GM12864 (cell line): ENCODE data around the gene PSAP.

ENCODE experiments used
- DNase-seq: peaks from one replicate; pipeline ENCODE4 v3.0.0-alpha.2; 2011; ENCODE audit warnings: low read depth
- H3K4me3 ChIP-seq: 2 replicates; pipeline ENCODE4 v1.5.1; 2011; ENCODE audit warnings: mild to moderate bottlenecking, low read depth, low read length, control low read depth
- TF ChIP-seq, protein P1 (sequence below): IDR thresholded peaks from 2 replicates; pipeline ENCODE4 v1.5.1; 2011; ENCODE audit warnings: low read depth, mild to moderate bottlenecking, moderate library complexity, low read length, control low read depth, inconsistent platforms; ENCODE audit errors: missing control alignments

PSAP gene

DNA sequence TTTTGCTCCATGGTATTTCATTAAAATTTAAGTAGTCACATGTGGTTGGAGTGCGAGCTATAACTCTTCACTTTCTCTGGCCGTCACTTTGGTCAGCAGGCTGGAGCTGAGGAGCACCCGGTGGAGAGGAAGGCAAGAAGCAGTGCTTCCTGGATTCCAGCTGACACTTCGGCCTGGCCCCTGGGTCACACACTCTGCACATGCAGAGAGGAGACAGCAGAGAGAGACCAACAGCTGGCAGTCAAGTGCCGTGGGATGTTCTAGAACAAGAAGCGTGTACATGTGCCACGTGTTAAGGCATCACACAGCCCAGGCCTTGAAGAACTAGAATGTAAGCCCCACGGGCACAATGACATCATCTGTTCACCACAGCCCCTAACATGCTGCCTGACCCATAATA, 30.1 kb downstream of the PSAP start:
- no peak for DNase-seq
- no peak overlapping the region for H3K4me3 ChIP-seq

DNA sequence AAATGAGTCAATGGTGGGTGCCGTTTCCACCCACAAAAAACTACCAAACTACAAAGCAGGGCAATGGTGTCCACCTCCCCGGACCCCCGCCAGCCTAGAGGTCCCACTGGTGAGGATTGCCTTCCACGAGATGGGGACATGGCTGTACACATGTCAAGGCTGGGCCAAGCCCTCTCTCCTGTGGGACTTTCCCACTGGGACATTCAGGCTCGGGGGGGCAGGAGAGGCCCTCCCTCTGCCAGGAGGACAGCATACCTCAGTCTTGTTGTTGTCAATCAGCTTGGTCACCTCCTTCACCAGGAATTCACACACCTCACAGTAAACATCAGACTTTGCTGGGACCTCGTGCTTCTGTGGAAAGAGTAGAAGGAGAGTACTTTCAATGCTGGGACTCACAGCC, 31.1 kb downstream of the PSAP start:
- TF ChIP-seq, protein P1, sequence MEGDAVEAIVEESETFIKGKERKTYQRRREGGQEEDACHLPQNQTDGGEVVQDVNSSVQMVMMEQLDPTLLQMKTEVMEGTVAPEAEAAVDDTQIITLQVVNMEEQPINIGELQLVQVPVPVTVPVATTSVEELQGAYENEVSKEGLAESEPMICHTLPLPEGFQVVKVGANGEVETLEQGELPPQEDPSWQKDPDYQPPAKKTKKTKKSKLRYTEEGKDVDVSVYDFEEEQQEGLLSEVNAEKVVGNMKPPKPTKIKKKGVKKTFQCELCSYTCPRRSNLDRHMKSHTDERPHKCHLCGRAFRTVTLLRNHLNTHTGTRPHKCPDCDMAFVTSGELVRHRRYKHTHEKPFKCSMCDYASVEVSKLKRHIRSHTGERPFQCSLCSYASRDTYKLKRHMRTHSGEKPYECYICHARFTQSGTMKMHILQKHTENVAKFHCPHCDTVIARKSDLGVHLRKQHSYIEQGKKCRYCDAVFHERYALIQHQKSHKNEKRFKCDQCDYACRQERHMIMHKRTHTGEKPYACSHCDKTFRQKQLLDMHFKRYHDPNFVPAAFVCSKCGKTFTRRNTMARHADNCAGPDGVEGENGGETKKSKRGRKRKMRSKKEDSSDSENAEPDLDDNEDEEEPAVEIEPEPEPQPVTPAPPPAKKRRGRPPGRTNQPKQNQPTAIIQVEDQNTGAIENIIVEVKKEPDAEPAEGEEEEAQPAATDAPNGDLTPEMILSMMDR: no peak
- DNase-seq: no peak

More for the DNA sequence above, 30.1 kb downstream of the PSAP start:
- TF ChIP-seq, protein P1: no peak

DNA sequence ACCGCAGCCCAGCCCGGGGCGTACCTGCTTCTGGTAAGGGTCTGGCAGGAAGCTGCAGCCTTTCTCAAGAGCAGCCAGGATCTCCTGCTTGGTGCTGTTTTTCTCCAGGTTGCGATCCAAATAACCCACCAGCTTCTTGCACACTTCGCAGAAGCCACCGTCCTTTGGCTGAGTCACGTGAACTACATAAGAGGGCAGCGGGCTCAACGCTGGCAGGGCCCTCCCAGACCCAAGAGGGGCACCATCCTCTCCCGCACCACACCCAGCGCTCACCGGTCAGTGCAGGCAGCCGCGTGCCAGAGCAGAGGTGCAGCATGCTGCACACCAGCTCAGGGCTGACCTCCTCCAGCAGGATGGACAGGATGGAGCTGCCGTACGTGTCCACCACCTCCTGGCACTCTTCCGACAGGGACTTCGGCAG, 31.6 kb downstream of the PSAP start:
- TF ChIP-seq, protein P1: no peak
- no peak for DNase-seq
- no peak overlapping the region for H3K4me3 ChIP-seq

More for the DNA sequence above, 31.1 kb downstream of the PSAP start:
- no peak overlapping the region for H3K4me3 ChIP-seq

DNA sequence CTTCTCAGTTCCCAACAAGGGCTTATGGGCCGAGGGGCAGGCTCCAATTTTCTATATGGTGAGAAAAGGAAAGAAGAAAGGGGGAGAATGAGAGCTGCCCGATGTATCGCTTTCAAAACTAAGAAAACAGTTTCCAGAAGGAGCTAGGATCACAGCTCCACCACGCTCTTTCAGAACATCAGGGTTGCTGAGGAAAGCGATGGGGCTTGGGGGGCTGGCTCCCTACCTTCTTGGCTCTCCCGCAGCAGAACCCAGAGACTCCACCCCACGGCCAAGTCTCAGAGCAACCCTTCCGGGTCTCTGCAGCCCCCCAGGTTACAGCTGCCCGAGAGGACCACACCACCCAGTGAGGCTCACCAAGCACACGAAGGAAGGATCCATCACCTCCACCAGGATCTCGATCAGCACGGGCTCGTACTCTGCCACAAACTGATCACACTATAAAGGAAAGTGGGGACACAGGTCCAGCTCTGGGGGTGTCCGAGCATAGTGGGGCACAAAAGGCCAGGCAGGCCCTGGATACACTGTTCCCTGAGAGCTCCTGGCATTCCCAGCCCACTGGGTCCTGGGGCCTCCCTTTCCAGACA, 32.3 kb downstream of the PSAP start:
- TF ChIP-seq, protein P1: no peak
- H3K4me3 ChIP-seq: no peak overlapping the region
- no peak for DNase-seq

DNA sequence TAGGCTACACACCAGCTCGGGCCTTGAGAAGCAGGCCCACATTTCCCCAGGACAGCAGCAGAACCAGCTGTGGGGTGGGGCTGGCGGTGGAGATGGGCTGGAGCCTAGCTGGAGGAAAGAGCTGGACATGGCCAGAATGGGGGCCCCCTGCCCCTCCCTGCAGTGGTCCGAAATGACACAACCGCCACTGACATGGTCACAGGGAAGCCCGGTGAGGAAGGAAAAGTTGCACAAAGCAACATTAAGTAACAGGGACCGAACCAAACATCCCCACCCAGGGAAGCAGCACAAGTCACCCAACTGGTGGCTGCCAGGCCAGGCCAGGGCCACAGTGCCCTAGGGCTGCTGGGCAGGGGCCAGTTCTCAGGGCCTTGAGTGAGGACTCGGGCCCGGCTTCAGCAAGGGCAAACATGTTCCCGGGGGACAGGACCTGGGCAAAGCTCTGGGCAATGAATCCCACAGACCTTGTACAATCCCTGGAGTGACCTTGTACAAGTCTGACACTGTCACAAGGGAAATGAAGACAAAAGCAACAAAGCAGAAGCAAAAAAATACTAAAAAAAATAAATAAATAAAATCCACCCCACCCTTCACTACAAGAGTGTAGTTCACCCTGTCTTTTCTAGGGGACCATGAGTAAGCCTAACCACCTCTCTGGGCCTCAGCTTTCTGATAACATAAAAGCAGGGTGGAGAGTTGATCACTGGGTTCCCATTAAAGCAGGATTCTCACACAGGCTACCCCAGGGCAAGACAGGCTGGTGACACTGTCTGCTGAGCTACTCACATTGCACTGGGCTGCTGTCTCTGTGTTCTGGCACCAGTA, 33.0 kb downstream of the PSAP start:
- no peak for DNase-seq
- TF ChIP-seq, protein P1: no peak
- no peak overlapping the region for H3K4me3 ChIP-seq

DNA sequence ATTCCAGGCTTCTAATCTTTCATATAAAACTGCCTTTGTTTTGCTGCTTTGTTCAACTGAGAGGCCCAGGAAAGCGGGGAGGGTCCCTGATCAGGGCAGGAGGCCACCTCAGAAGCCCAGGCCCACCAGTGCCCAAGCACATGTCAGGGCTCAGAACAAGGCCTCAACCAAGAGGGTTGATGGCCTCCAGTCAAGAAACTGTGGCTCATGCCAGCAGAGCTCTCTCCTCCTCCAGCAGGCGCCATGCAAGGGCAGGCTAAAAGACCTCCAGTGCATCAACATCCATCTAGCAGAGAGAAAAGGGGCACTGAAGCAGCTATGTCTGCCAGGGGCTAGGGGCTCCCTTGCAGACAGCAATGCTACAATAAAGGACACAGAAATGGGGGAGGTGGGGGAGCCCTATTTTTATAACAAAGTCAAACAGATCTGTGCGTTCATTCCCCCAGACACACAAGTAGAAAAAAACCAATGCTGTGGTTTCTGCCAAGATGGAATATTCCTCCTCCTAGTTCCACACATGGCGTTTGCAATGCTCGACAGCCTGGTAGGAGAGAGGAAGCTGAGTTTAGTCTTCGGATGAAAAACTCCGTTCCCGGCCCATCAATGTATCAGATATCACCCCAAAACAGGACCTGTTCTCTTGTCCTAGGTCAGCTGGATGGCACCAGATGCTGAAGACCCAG, 34.0 kb downstream of the PSAP start:
- DNase-seq: no peak
- TF ChIP-seq, protein P1: no peak
- H3K4me3 ChIP-seq: no peak overlapping the region
